A673 (cell line): ENCODE measurements around the gene EPB41L5. TPM values are rescaled to one million over a fixed set of nuclear protein-coding genes. Genes with fewer than 3 reads are reported as not detected.

Source experiments
- BruUV-seq: library from RNA; stranded (reverse); fragments of 400-500 nt; replicated peaks from 2 replicates; lab custom pipeline; 2021; lab: Mats Ljungman, UMichigan
- CTCF ChIA-PET: fragments of 300-600 bp; sonication (Branson Sonifier 250); formaldehyde crosslinking; loops from one replicate; lab custom pipeline; 2022; ENCODE audit warnings: antibody characterized with exemption; lab: Charles Lee
- POLR2A ChIA-PET: fragments of 300-600 bp; sonication (Branson Sonifier 250); formaldehyde crosslinking; loops from one replicate; lab custom pipeline; 2022; ENCODE audit warnings: antibody characterized with exemption; ENCODE audit not compliant: low non-redundant PET; lab: Charles Lee
- DNase-seq: peaks from one replicate; pipeline ENCODE4 v3.0.0-alpha.2; 2015; ENCODE audit warnings: low spot score
- H3K27ac ChIP-seq: fragments of 200-600 bp; sonication (generic); 2 replicates; pipeline ENCODE4 v1.5.1; 2016; ENCODE audit warnings: mixed run types, low read depth, mild to moderate bottlenecking, mixed read lengths, antibody characterized with exemption, low read length; ENCODE audit not compliant: poor library complexity, severe bottlenecking
- H3K27me3 ChIP-seq: fragments of 200-600 bp; sonication (generic); replicated peaks from 2 replicates; pipeline ENCODE4 v1.6.1; 2017; ENCODE audit warnings: mixed run types, low read depth, mild to moderate bottlenecking, mixed read lengths, antibody characterized with exemption, low read length; ENCODE audit not compliant: insufficient read depth, poor library complexity
- H3K36me3 ChIP-seq: fragments of 200-600 bp; sonication (generic); 2 replicates; pipeline ENCODE4 v1.6.1; 2016; ENCODE audit warnings: mixed run types, mild to moderate bottlenecking, mixed read lengths, antibody characterized with exemption, low read length; ENCODE audit not compliant: insufficient read depth, poor library complexity, severe bottlenecking
- H3K4me1 ChIP-seq: fragments of 200-600 bp; sonication (generic); 2 replicates; pipeline ENCODE4 v1.6.1; 2017; ENCODE audit warnings: mixed run types, mild to moderate bottlenecking, mixed read lengths, antibody characterized with exemption, low read length; ENCODE audit not compliant: insufficient read depth, poor library complexity, severe bottlenecking
- H3K4me3 ChIP-seq: fragments of 200-600 bp; sonication (generic); 2 replicates; pipeline ENCODE4 v1.5.1; 2016; ENCODE audit warnings: low read depth, mixed run types, mild to moderate bottlenecking, mixed read lengths, low read length; ENCODE audit not compliant: poor library complexity, severe bottlenecking
- H3K9me3 ChIP-seq: fragments of 200-600 bp; sonication (generic); 2 replicates; pipeline ENCODE4 v1.6.1; 2016; ENCODE audit warnings: mixed run types, low read depth, mild to moderate bottlenecking, mixed read lengths, antibody characterized with exemption, low read length; ENCODE audit not compliant: poor library complexity, severe bottlenecking
- EZH2 ChIP-seq: fragments of 200-600 bp; sonication (generic); IDR thresholded peaks from 2 replicates; pipeline ENCODE4 v1.6.1; 2017; ENCODE audit warnings: borderline replicate concordance, low read depth, mild to moderate bottlenecking, mixed read lengths, antibody characterized with exemption, low read length; ENCODE audit not compliant: poor library complexity, severe bottlenecking
- intact Hi-C: fragments of 100-400 bp; cut with micrococcal nuclease; formaldehyde crosslinking; loops from one replicate; pipeline ENCODE4 v1.10.0; 2022; ENCODE audit not compliant: unreplicated experiment
- total RNA-seq: library from RNA; stranded (reverse); gene quantifications from 2 replicates; pipeline ENCODE4 v1.2.3, GENCODE V29; 2021
- TF ChIP-seq, protein P1 (sequence below): fragments of 300-800, 200-600 bp; sonication (generic); conservative IDR thresholded peaks from 2 replicates; pipeline ENCODE4 v1.5.1; 2017; ENCODE audit warnings: low read depth, mild to moderate bottlenecking, antibody characterized with exemption, low read length, moderate library complexity, mixed read lengths

The EPB41L5 gene
- total RNA-seq, 1 experiment from 2014 or later = 26.5 TPM

DNA sequence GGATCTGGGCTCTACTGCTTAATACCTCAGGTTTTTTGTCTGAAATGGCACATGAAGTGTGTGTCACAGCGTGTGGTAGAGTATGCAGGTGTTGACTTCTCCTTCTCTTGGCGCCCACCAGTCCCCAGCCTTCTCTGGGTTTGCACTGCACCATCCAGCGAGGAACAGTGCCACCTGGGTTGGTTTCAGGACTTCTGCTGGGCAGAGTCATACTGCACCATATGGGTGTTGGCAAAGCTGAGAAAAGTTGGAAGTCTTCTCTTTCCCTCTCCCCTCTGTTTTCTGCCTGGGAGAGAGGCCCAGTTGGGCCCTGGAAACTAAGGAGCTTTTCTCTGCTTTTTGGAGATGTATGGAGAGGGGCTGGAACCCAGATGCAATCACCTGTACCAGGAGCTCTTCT is 166.5 kb downstream of the EPB41L5 start:
- no TSS peak for BruUV-seq
- Histone ChIP-seq H3K4me3 (no peak overlapping the region), H3K9me3 (no peaks in the 10 kb centered on the region), H3K27me3 (no peaks in the 10 kb centered on the region), H3K4me1 (no peaks in the 10 kb centered on the region), H3K36me3 (no peaks in the 10 kb centered on the region), H3K27ac (no peak overlapping the region)
- intact Hi-C loops = loop anchor here (5.0 to 10.0 kb wide), 2 partner anchors 72 to 355 kb away; no protein-coding TSS in a partner anchor
- ChIA-PET POLR2A (no interaction called here), CTCF (no interaction called here)
- TF ChIP-seq EZH2 = no peak
- TF ChIP-seq, protein P1, sequence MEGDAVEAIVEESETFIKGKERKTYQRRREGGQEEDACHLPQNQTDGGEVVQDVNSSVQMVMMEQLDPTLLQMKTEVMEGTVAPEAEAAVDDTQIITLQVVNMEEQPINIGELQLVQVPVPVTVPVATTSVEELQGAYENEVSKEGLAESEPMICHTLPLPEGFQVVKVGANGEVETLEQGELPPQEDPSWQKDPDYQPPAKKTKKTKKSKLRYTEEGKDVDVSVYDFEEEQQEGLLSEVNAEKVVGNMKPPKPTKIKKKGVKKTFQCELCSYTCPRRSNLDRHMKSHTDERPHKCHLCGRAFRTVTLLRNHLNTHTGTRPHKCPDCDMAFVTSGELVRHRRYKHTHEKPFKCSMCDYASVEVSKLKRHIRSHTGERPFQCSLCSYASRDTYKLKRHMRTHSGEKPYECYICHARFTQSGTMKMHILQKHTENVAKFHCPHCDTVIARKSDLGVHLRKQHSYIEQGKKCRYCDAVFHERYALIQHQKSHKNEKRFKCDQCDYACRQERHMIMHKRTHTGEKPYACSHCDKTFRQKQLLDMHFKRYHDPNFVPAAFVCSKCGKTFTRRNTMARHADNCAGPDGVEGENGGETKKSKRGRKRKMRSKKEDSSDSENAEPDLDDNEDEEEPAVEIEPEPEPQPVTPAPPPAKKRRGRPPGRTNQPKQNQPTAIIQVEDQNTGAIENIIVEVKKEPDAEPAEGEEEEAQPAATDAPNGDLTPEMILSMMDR = no peak
- no peak for DNase-seq

DNA sequence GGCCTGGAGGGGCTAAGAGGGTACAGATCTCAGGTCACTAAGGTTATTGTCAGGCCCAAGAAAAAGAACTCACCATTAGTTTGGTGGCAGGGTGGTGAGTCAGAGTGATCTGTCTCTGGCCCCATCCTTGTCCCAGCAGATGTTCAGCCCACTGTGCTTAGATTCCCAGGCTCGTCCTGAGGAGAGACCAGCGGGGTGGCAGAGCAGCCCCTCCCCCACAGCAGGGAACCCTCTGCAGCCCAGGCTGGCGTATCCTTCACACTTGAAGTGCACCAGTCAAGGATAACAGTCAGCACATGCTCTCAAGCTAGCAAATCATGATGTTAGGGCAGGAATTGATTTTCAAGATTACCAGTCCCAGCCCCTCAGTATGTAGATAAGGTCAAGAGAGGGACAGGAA is 167.2 kb downstream of the EPB41L5 start:
- no TSS peak for BruUV-seq
- TF ChIP-seq, protein P1 = no peak
- TF ChIP-seq EZH2 = no peak
- Histone ChIP-seq H3K27me3 (no peaks in the 10 kb centered on the region), H3K9me3 (no peaks in the 10 kb centered on the region), H3K4me1 (no peaks in the 10 kb centered on the region), H3K4me3 (no peak overlapping the region), H3K36me3 (no peaks in the 10 kb centered on the region), H3K27ac (no peak overlapping the region)
- intact Hi-C loops = no loop called here
- ChIA-PET CTCF (no interaction called here), POLR2A (no interaction called here)
- no peak for DNase-seq

DNA sequence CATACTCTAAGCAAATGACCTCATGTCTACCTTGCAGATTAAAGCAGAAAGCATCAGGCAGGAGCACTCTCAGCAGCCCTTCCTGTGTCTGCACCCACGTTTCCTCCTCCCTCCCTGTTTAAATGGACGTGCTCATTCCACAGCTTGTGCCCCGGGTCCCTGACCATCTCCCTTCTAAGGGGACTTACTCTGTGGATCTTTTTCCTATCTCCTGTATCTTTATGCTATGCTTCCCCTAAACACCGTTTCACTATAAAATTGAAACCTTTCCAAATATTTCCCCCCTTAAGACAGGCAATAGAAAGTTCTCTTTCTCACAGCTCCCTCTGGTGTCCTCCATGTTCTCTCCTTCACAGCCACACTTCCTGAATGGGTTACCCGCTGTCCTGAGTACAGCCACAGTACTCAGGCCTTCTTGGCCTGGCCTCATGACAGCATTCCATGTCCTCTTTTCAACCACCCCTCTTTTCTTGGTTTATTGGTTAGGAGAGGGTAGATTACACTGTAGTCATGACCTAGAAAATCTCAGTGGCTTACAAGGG is 169.2 kb downstream of the EPB41L5 start:
- H3K27me3 ChIP-seq = no peaks in the 10 kb centered on the region
- DNase-seq = no peak
- H3K4me1 ChIP-seq = no peaks in the 10 kb centered on the region
- no peaks in the 10 kb centered on the region for H3K36me3 ChIP-seq
- TF ChIP-seq, protein P1 = no peak
- TF ChIP-seq EZH2 = no peak
- ChIA-PET POLR2A (no interaction called here), CTCF (no interaction called here)
- intact Hi-C loops = no loop called here
- no peak overlapping the region for H3K4me3 ChIP-seq
- no peaks in the 10 kb centered on the region for H3K9me3 ChIP-seq
- BruUV-seq = no TSS peak
- no peak overlapping the region for H3K27ac ChIP-seq
